ENCODE measurements around the gene RRAD.
A peak's percentile ranks its signal among the peaks of the same experiment; 100 is the strongest.

RRAD gene

GRCh38 chr16:66886914-66887313 lies 38.4 kb downstream of the RRAD start:
- no peak overlapping the region for H3K4me3 ChIP-seq (ENCODE audit: low read depth, low read length)
- no peak for TF ChIP-seq CTCF (IDR thresholded peaks at IDR 0.05; ENCODE audit: control insufficient read depth, extremely low read depth, insufficient read depth)
- no peak for DNase-seq (ENCODE audit: low read depth)

GRCh38 chr16:66886321-66886720 lies 39.0 kb downstream of the RRAD start:
- TF ChIP-seq CTCF (IDR thresholded peaks at IDR 0.05; ENCODE audit: control insufficient read depth, extremely low read depth, insufficient read depth): no peak
- no peak overlapping the region for H3K4me3 ChIP-seq (ENCODE audit: low read depth, low read length)
- no peak for DNase-seq (ENCODE audit: low read depth)

GRCh38 chr16:66885491-66885890 lies 39.8 kb downstream of the RRAD start:
- H3K4me3 ChIP-seq (ENCODE audit: low read depth, low read length): no peak overlapping the region
- DNase-seq (ENCODE audit: low read depth): no peak
- no peak for TF ChIP-seq CTCF (IDR thresholded peaks at IDR 0.05; ENCODE audit: control insufficient read depth, extremely low read depth, insufficient read depth)

- TF ChIP-seq CTCF (IDR thresholded peaks at IDR 0.05; ENCODE audit: control insufficient read depth, extremely low read depth, insufficient read depth): no peak
- H3K4me3 ChIP-seq (ENCODE audit: low read depth, low read length): no peak overlapping the region
- no peak for DNase-seq (ENCODE audit: low read depth)
Measured at GRCh38 chr16:66882702-66883101, 42.6 kb downstream of the RRAD start.

DNA sequence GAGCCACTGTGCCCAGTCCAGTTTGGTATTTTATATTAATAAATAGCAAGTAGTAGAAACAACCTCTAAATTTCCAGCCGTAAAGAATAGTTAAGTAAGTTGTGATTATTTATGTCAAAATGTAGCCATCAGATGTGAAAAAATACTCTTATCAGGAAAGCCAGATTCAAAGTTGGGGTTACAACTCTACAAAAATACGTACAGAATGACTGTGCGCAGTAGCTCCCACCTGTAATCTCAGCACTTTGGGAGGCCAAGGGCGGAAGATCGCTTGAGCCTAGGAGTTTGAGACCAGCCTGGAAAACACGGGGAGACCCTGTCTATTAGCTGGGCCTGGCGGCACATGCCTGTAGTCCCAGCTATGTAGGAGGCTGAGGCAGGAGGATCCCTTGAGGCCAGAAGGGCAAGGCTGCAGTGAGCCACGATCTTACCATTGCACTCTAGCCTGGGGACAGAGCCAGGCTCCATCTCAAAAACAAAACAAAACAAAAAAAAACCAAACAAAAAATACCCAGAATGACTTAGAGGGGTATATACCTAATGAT lies 43.3 kb downstream of the RRAD start:
- DNase-seq (ENCODE audit: low read depth): no peak
- no peak for TF ChIP-seq CTCF (IDR thresholded peaks at IDR 0.05; ENCODE audit: control insufficient read depth, extremely low read depth, insufficient read depth)
- H3K4me3 ChIP-seq (ENCODE audit: low read depth, low read length): no peak overlapping the region; the same call in 1 of the 2 replicates

- H3K4me3 ChIP-seq (ENCODE audit: low read depth, low read length): peak overlapping the region; percentile 95
- DNase-seq (ENCODE audit: low read depth): no peak
- TF ChIP-seq CTCF (IDR thresholded peaks at IDR 0.05; ENCODE audit: control insufficient read depth, extremely low read depth, insufficient read depth): no peak
Measured at GRCh38 chr16:66881560-66881959, 43.8 kb downstream of the RRAD start.

DNA sequence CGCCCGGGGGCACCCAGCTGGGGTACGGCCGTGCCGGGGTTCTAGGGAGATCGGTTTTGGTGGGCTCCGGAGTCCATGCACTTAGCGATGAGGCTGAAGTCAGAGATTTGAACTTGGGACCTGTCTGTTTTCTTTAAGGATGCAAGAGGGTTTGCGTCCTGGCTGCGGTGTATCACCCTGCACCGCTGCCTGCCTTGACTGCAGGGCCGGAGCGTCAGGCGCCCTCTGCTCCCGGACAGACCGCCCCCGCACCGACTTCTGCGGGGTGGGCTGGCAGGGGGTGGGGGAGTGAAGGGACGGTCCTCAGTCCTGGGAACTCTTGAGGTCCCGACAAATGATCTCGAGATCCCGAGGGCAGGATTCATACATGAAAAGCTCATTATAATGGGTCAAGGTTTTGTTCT lies 44.3 kb downstream of the RRAD start:
- TF ChIP-seq CTCF (IDR thresholded peaks at IDR 0.05; ENCODE audit: control insufficient read depth, extremely low read depth, insufficient read depth): no peak
- no peak for DNase-seq (ENCODE audit: low read depth)
- peak overlapping the region; percentile 95 for H3K4me3 ChIP-seq (ENCODE audit: low read depth, low read length)
